WTC11 (cell line): Measurements from ENCODE around the gene TBX20. TPM values are rescaled to one million over a fixed set of nuclear protein-coding genes. Genes with fewer than 3 reads are reported as not detected.

ENCODE experiments used
- ATAC-seq: fragments of 200-7000 bp; cut with Tn5 transposase; 2 replicates; pipeline ENCODE4 v1.10.0; 2021; ENCODE audit warnings: mild to moderate bottlenecking, moderate library complexity
- CTCF ChIA-PET: fragments of 300-600 bp; sonication (Branson Sonifier 250); formaldehyde crosslinking; loops from one replicate; lab custom pipeline; 2021; ENCODE audit warnings: antibody characterized with exemption; lab: Charles Lee
- POLR2A ChIA-PET: fragments of 350-600 bp; sonication (Branson Sonifier 250); formaldehyde crosslinking; loops from one replicate; lab custom pipeline; 2021; ENCODE audit warnings: antibody characterized with exemption; lab: Charles Lee
- DNase-seq: peaks from one replicate; pipeline ENCODE4 v3.0.0; 2021; ENCODE audit warnings: low spot score
- H3K27ac Mint-ChIP-seq: 2 replicates; pipeline ENCODE4 v1.8.0; 2021; ENCODE audit warnings: mixed read lengths
- H3K27me3 Mint-ChIP-seq: 2 replicates; pipeline ENCODE4 v1.8.0; 2021; ENCODE audit warnings: low read depth, mild to moderate bottlenecking, moderate library complexity, mixed read lengths
- H3K36me3 Mint-ChIP-seq: 2 replicates; pipeline ENCODE4 v1.8.0; 2021; ENCODE audit warnings: mixed read lengths
- H3K4me1 Mint-ChIP-seq: 2 replicates; pipeline ENCODE4 v1.8.0; 2022; ENCODE audit warnings: mixed read lengths
- H3K4me3 Mint-ChIP-seq: 2 replicates; pipeline ENCODE4 v1.8.0; 2021; ENCODE audit warnings: mild to moderate bottlenecking, moderate library complexity, mixed read lengths
- H3K9me3 Mint-ChIP-seq: 2 replicates; pipeline ENCODE4 v1.8.0; 2021; ENCODE audit warnings: mixed read lengths
- ATF1 ChIP-seq: sonication (generic); formaldehyde crosslinking; IDR thresholded peaks from 2 replicates; pipeline ENCODE4 v1.8.1; 2023; ENCODE audit warnings: mild to moderate bottlenecking, moderate library complexity, missing genetic modification reagents
- E2F4 ChIP-seq: sonication (generic); formaldehyde crosslinking; IDR thresholded peaks from 2 replicates; pipeline ENCODE4 v1.8.1; 2022; ENCODE audit warnings: low read depth, mild to moderate bottlenecking, moderate library complexity, missing genetic modification reagents, borderline replicate concordance
- ELF4 ChIP-seq: sonication (generic); formaldehyde crosslinking; IDR thresholded peaks from 2 replicates; pipeline ENCODE4 v1.8.1; 2022; ENCODE audit warnings: low read depth, mild to moderate bottlenecking, moderate library complexity, missing genetic modification reagents
- EMX1 ChIP-seq: fragments of 250-450 bp; sonication (Bioruptor Pico); IDR thresholded peaks from 2 replicates; pipeline ENCODE4 v1.8.0; 2021; ENCODE audit warnings: mild to moderate bottlenecking
- ESRRA ChIP-seq: sonication (generic); formaldehyde crosslinking; IDR thresholded peaks from 2 replicates; pipeline ENCODE4 v1.8.1; 2022; ENCODE audit warnings: mild to moderate bottlenecking, missing genetic modification reagents, borderline replicate concordance
- HMGXB4 ChIP-seq: sonication (generic); formaldehyde crosslinking; IDR thresholded peaks from 2 replicates; pipeline ENCODE4 v1.8.1; 2023; ENCODE audit warnings: mild to moderate bottlenecking, moderate library complexity, missing genetic modification reagents
- IRF2 ChIP-seq: sonication (generic); formaldehyde crosslinking; IDR thresholded peaks from 2 replicates; pipeline ENCODE4 v1.8.0; 2022; ENCODE audit warnings: low read depth, missing genetic modification reagents, borderline replicate concordance
- MXD4 ChIP-seq: fragments of 250-450 bp; sonication (Bioruptor Pico); IDR thresholded peaks from 2 replicates; pipeline ENCODE4 v1.8.0; 2021; ENCODE audit warnings: mild to moderate bottlenecking, moderate library complexity, borderline replicate concordance
- NR3C1 ChIP-seq: sonication (generic); formaldehyde crosslinking; conservative IDR thresholded peaks from 2 replicates; pipeline ENCODE4 v1.8.1; 2023; ENCODE audit warnings: low read depth, mild to moderate bottlenecking, missing genetic modification reagents
- PRDM15 ChIP-seq: sonication (generic); formaldehyde crosslinking; IDR thresholded peaks from 2 replicates; pipeline ENCODE4 v1.8.0; 2022; ENCODE audit warnings: missing genetic modification reagents
- SMAD3 ChIP-seq: sonication (generic); formaldehyde crosslinking; IDR thresholded peaks from 2 replicates; pipeline ENCODE4 v1.8.0; 2022; ENCODE audit warnings: missing genetic modification reagents, mild to moderate bottlenecking, borderline replicate concordance
- TEAD1 ChIP-seq: sonication (generic); formaldehyde crosslinking; IDR thresholded peaks from 2 replicates; pipeline ENCODE4 v1.8.0; 2022; ENCODE audit warnings: mild to moderate bottlenecking, missing genetic modification reagents
- ZNF121 ChIP-seq: sonication (generic); formaldehyde crosslinking; IDR thresholded peaks from 2 replicates; pipeline ENCODE4 v1.8.0; 2023; ENCODE audit warnings: missing genetic modification reagents
- ZNF416 ChIP-seq: fragments of 250-450 bp; sonication (Bioruptor Pico); IDR thresholded peaks from 2 replicates; pipeline ENCODE4 v1.9.0; 2021; ENCODE audit warnings: mild to moderate bottlenecking, inconsistent platforms
- ZNF423 ChIP-seq: fragments of 250-450 bp; sonication (Bioruptor Pico); IDR thresholded peaks from 2 replicates; pipeline ENCODE4 v2.1.2; 2022; ENCODE audit warnings: mild to moderate bottlenecking, moderate library complexity
- ZNF512 ChIP-seq: sonication (generic); formaldehyde crosslinking; IDR thresholded peaks from 2 replicates; pipeline ENCODE4 v1.8.1; 2022; ENCODE audit warnings: missing genetic modification reagents, borderline replicate concordance
- ZSCAN18 ChIP-seq: fragments of 250-450 bp; sonication (Bioruptor Pico); IDR thresholded peaks from 2 replicates; pipeline ENCODE4 v2.1.2; 2022; ENCODE audit warnings: mild to moderate bottlenecking, moderate library complexity
- total RNA-seq: library from RNA; stranded (reverse); gene quantifications from 3 replicates; pipeline ENCODE4 v1.2.3, GENCODE V29; 2021
- TF ChIP-seq, protein P1 (sequence below): sonication (generic); formaldehyde crosslinking; IDR thresholded peaks from 2 replicates; pipeline ENCODE4 v1.8.1; 2023; ENCODE audit warnings: mild to moderate bottlenecking, missing genetic modification reagents
- TF ChIP-seq, protein P2 (sequence below): sonication (generic); formaldehyde crosslinking; conservative IDR thresholded peaks from 2 replicates; pipeline ENCODE4 v1.8.1; 2022; ENCODE audit warnings: mild to moderate bottlenecking, missing genetic modification reagents

The TBX20 gene
- total RNA-seq, 1 experiment from 2014 or later: 0.24 TPM

- Mint-ChIP-seq H3K4me3 (peak overlapping the region; percentile 84), H3K27ac (no peak overlapping the region), H3K27me3 (peaks cover 88% of the 10 kb centered on the region), H3K4me1 (peaks cover 43% of the 10 kb centered on the region), H3K36me3 (no peaks in the 10 kb centered on the region), H3K9me3 (no peaks in the 10 kb centered on the region)
- peak; percentile 57 for ATAC-seq
- POLR2A ChIA-PET: interaction anchor here (0.6 to 1.4 kb wide), 3 partner anchors 8 to 15 kb away, joined by 3 to 5 read pairs (median 4); no protein-coding TSS in a partner anchor
- TF ChIP-seq SMAD3 (CRISPR knock-in tag) (no peak), PRDM15 (peak; percentile 79), HMGXB4 (CRISPR knock-in tag) (no peak), ESRRA (CRISPR knock-in tag) (no peak), NR3C1 (no peak), ZSCAN18 (no peak), E2F4 (CRISPR knock-in tag) (no peak)
- DNase-seq: peak; percentile 47
- CTCF ChIA-PET: interaction anchor here (0.7 to 2.1 kb wide), 10 partner anchors 8 to 344 kb away, joined by 3 to 11 read pairs (median 4); no protein-coding TSS in a partner anchor
These were observed 4.4 kb downstream of the TBX20 start for GRCh38 chr7:35249537-35249907.

- DNase-seq: peak; percentile 36
- POLR2A ChIA-PET: interaction anchor here (1.1 to 1.4 kb wide), 2 partner anchors 9 to 12 kb away, joined by 3 to 5 read pairs; no protein-coding TSS in a partner anchor
- ATAC-seq: peak; percentile 59
- TF ChIP-seq ESRRA (CRISPR knock-in tag) (no peak), ATF1 (CRISPR knock-in tag) (no peak), ZNF121 (CRISPR knock-in tag) (no peak), MXD4 (CRISPR knock-in tag) (no peak), ZNF423 (CRISPR knock-in tag) (no peak), ZNF416 (CRISPR knock-in tag) (no peak), ELF4 (CRISPR knock-in tag) (no peak), EMX1 (no peak), ZNF512 (no peak), TEAD1 (CRISPR knock-in tag) (no peak), ZSCAN18 (no peak), IRF2 (no peak)
- TF ChIP-seq, protein P1, sequence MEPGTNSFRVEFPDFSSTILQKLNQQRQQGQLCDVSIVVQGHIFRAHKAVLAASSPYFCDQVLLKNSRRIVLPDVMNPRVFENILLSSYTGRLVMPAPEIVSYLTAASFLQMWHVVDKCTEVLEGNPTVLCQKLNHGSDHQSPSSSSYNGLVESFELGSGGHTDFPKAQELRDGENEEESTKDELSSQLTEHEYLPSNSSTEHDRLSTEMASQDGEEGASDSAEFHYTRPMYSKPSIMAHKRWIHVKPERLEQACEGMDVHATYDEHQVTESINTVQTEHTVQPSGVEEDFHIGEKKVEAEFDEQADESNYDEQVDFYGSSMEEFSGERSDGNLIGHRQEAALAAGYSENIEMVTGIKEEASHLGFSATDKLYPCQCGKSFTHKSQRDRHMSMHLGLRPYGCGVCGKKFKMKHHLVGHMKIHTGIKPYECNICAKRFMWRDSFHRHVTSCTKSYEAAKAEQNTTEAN: no peak
- TF ChIP-seq, protein P2, sequence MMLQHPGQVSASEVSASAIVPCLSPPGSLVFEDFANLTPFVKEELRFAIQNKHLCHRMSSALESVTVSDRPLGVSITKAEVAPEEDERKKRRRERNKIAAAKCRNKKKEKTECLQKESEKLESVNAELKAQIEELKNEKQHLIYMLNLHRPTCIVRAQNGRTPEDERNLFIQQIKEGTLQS (CRISPR knock-in tag): no peak
These were observed 5.0 kb downstream of the TBX20 start for GRCh38 chr7:35248576-35249536.

More at GRCh38 chr7:35248576-35249536, 5.0 kb downstream of the TBX20 start:
- H3K27ac Mint-ChIP-seq: no peak overlapping the region
- H3K9me3 Mint-ChIP-seq: no peaks in the 10 kb centered on the region
- peaks cover 84% of the 10 kb centered on the region for H3K27me3 Mint-ChIP-seq
- H3K36me3 Mint-ChIP-seq: no peaks in the 10 kb centered on the region
- H3K4me1 Mint-ChIP-seq: peaks cover 40% of the 10 kb centered on the region
- CTCF ChIA-PET: interaction anchor here (0.7 to 2.1 kb wide), 10 partner anchors 9 to 345 kb away, joined by 3 to 11 read pairs (median 4); no protein-coding TSS in a partner anchor
- peak overlapping the region; percentile 84 for H3K4me3 Mint-ChIP-seq
